GM18520 (cell line): ENCODE results near the gene ROR2.

Source experiments
- ATAC-seq: cut with Tn5 transposase; IDR thresholded peaks from one replicate; pipeline ENCODE4 v1.9.1; 2021; ENCODE audit not compliant: unreplicated experiment

ROR2 gene

GRCh38 chr9:91778031-91778430, 172.0 kb downstream of the ROR2 start:
- ATAC-seq, result no peak

- no peak for ATAC-seq
Observed at GRCh38 chr9:91777292-91777830, 172.7 kb downstream of the ROR2 start.

- ATAC-seq, result no peak
Observed at GRCh38 chr9:91776409-91777291, 173.4 kb downstream of the ROR2 start.

GRCh38 chr9:91775708-91776028, 174.4 kb downstream of the ROR2 start:
- no peak for ATAC-seq

GRCh38 chr9:91775011-91775707, 174.9 kb downstream of the ROR2 start:
- no peak for ATAC-seq

GRCh38 chr9:91773156-91773555, 176.9 kb downstream of the ROR2 start:
- ATAC-seq, result no peak

- no peak for ATAC-seq
Observed at GRCh38 chr9:91771864-91772263, 178.2 kb downstream of the ROR2 start.

GRCh38 chr9:91771027-91771426, 179.0 kb downstream of the ROR2 start:
- no peak for ATAC-seq

GRCh38 chr9:91770229-91770628, 179.8 kb downstream of the ROR2 start:
- ATAC-seq, result no peak

- no peak for ATAC-seq
Observed at GRCh38 chr9:91768977-91769916, 180.8 kb downstream of the ROR2 start.

- ATAC-seq, result no peak
Observed at GRCh38 chr9:91768507-91768906, 181.5 kb downstream of the ROR2 start.

- no peak for ATAC-seq
Observed at GRCh38 chr9:91766315-91767069, 183.5 kb downstream of the ROR2 start.

- no peak for ATAC-seq
Observed at GRCh38 chr9:91765296-91765695, 184.7 kb downstream of the ROR2 start.

GRCh38 chr9:91764661-91765060, 185.4 kb downstream of the ROR2 start:
- no peak for ATAC-seq

- ATAC-seq, result no peak
Observed at GRCh38 chr9:91761362-91761761, 188.7 kb downstream of the ROR2 start.

GRCh38 chr9:91760906-91761305, 189.1 kb downstream of the ROR2 start:
- no peak for ATAC-seq

- no peak for ATAC-seq
Observed at GRCh38 chr9:91758491-91758981, 191.5 kb downstream of the ROR2 start.

GRCh38 chr9:91757782-91758181, 192.2 kb downstream of the ROR2 start:
- ATAC-seq, result no peak

GRCh38 chr9:91756510-91756780, 193.6 kb downstream of the ROR2 start:
- no peak for ATAC-seq

GRCh38 chr9:91755761-91756509, 194.1 kb downstream of the ROR2 start:
- no peak for ATAC-seq
